HG02798 (cell line): ENCODE measurements around the gene CFAP43.
"Not testable (repeated sequence)": the region's sequence is repeated elsewhere in the genome, so short reads cannot be mapped to it uniquely, and the experiment has no call there.

ENCODE experiments used
- ATAC-seq: cut with Tn5 transposase; IDR thresholded peaks from one replicate; pipeline ENCODE4 v1.9.1; 2021; ENCODE audit warnings: mild to moderate bottlenecking; ENCODE audit not compliant: unreplicated experiment, poor library complexity

The CFAP43 gene

DNA sequence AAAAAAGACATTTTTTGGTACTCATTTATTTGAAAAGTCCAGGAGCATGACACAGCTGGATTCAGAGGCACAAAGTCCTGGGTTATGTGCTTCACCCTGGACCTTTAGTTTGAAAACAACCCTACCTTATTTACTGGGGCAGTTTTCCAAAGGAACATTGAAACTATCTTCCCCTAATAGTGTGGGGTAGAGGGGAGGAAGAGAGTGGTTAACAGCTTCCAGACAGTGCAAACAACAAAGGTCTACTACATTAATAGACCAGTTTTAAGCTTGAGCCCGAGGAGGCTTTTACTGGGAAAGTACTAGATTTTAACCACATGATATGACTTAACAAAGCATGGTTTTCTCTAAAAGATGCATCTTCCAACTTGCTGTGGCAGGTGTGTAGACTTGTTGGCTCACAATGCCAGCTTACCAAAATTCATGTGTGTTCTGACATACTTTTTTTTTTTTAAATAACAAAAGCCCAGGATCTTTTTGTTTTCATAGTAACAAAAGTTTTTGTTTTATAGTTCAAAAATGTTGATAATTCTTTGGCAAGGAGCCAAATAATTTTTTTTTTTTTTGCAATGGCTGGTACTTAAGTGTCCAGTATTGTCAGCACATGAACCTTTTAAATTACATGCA is 24.3 kb upstream of the CFAP43 start:
- ATAC-seq, result no peak

DNA sequence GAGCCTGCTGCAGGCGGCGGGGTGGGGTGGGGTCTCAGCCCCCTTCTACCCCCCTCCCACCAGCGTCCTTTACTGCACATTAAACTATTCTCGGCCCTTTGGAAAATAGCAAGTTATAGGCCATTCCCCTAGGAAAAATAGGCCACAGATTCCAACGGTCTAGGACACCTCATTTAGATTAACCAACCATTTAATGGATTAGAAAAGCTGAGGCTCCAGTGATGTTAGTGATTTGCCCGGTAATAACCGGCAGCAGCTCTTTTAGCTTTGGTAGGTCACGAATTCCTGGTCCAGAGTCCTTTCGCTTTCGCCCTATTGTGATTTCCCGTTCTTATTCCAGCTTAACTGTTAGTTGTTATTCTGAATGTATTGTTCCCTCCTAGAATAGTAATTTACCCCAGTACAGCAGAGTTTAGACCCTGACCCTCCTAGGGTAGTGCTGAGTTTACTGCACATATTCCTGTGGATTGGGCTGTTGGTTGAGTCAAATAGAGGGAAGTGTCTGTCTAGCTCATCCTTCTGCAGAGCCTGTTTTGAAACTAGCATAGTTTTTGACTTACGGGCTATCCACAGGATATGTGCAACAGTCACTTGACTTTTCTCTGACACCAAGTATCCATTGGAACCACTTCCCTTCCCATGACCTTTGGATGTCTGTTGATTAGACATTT is 23.3 kb upstream of the CFAP43 start:
- ATAC-seq, result peak; percentile 33

DNA sequence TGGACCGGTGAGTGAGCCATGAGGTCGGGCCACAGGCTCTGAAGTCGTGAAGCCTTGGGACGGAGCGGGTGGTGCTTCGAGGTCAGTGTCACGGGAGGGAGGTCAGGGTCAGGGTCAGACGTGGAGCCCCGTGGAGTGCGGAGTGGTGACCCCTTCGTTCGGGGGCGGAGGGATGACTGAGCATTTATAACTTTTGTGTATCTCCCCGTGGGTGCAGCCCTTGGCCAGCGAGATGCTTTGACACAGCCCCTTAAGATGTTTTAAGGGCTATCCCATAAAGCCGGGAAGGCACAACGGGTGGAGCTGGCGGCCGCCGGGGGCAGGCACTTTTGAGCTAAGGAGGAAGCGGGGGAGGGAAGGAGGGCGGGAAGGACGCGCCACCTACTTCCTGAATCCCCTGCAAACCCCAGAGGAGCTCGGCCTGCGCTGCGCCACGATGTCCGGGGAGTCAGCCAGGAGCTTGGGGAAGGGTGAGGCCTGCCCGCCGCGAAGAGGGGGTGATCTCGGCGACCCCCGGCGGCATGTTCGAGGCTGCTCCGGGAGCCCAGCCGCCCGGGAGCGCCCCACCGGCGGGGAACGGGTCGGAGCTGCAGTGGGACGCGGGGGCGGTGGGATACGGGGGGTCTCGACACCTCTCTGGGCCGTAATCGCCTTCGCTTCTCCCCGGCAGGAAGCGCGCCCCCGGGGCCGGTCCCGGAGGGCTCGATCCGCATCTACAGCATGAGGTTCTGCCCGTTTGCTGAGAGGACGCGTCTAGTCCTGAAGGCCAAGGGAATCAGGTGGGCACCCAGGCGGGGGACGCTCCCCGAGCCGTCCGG is 22.5 kb upstream of the CFAP43 start, which contains the start of gene GSTO1:
Gene GSTO1 (plus strand): TSS at position 400 of the 818 bp plus-strand sequence. CDS start 37 bp downstream, at position 437.
- ATAC-seq, result peak; percentile 78

DNA sequence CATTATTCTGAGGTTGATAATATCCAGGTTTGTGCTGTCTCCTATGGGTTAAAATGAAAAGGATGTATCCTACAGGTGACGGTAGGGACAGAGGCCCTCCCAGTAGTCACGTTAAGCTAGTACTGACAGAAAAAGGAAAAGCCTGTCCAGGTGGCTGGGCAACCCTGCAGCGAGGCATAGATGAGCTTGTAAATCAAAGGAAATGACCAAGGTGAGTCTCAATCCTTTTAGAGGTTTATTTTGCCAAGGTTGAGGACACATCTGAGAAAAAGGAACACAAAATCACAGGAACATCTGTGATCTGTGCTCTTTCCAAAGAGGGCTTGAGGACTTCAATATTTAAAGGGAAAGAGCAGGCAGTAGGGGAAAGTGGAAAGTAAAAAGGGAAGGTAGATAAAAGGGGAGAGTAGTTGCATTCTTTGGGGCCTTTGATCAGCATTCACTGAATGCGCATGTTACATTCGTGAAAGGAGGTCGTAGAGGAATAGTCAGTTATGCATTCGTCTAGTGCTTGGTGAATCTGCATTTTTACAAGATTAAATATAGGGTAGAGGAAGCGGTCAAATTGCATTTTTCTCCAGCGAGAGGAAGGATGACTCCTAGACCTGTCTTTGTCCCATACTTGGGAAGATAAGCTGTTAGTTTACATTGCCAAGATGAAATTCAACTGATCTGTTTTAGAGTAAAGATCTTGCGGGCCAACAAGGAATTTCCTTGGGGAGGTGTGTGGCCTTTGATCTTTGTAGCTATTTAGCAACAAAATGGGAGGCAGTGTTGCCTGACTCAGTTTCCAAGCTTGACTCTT is 21.6 kb upstream of the CFAP43 start:
- no peak for ATAC-seq

DNA sequence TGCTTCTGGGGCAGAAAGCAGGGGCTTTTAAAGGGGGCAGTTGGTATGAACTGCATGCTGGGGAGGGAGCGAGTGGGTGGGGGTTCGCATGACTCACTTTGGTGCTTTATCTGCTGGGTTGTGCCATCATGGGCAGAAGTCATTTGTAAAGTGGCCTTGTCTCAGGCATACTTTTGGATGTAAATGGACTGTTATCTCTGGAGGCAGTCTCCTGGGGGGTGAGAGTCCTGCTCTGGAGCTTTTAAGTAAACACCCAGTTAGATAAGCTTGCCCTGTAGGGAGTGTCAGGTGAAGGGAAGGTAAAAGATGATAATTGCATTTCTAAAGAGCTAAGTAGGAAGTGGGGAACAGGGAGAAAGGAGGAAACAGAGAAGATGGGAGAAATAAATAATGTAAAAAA is 20.9 kb upstream of the CFAP43 start:
- ATAC-seq, result no peak

DNA sequence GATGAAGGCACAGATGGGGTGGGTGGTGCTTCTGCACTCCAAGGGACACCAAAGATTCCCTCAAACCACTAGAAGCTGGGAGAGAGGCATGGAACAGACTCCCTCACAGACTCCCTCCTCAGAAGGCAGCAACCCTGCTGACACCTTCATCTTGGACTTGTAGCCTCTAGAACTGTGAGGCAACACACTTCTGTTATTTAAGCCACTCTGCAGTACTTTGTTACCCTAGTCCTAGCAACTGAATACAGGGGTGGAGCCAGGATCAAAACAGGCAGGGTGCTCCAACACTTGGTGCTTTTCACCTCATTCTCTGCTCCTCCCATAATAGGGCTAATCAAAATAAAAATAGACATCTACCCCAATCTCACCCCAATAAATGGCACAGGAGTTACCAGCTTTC is 20.2 kb upstream of the CFAP43 start:
- no peak for ATAC-seq

DNA sequence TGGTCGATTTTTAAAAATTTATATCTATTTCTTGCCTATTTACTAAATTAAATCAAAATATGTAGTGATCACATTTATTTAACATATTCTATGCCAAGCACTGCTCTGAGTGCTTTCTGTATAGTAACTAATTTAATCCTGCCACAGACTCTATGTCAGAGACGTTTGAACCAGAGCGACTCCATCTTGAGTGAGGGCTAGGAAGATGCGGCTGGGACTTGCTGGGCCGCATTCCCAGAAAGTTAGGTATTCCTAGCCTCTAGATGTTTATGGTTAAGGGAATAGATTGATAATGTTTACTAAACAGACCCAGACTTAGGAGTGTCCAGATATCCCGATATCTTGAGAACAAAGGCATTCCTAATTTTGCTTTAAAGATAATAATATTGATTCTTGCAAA is 19.3 kb upstream of the CFAP43 start:
- no peak for ATAC-seq

DNA sequence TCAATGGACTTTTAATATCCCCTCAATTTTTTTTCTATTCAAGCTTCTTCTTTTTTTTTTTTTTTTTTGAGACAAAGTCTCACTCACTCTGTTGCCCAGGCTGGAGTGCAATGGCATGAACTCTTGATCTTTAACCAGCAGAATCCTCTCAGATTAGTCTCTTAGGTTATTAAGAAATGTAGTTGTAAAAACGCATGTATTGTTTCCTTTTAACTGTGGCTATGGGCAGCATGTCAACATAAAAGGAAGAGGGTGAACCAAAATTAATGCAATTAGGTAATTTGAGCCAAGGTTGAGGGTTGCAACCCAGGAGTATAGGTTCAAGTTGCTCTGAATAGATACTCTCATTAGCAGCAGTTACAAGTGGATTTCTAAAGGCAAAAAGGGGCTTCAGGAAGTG is 18.2 kb upstream of the CFAP43 start:
- no peak for ATAC-seq

DNA sequence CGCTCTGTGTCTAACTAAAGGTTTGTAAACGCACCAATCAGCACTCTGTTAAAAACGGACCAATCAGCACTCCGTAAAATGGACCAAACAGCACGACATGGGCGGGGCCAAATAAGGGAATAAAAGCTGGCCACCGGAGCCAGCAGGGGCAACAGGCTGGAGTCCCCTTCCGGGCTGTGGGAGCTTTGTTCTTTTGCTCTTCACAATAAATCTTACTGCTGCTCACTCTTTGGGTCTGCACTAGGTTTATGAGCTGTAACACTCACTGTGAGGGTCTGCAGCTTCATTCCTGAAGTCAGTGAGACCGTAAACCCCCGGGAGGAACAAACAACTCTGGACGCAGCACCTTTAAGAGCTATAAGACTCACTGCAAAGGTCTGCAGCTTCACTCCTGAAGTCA is 16.8 kb upstream of the CFAP43 start:
- not testable (repeated sequence) for ATAC-seq

DNA sequence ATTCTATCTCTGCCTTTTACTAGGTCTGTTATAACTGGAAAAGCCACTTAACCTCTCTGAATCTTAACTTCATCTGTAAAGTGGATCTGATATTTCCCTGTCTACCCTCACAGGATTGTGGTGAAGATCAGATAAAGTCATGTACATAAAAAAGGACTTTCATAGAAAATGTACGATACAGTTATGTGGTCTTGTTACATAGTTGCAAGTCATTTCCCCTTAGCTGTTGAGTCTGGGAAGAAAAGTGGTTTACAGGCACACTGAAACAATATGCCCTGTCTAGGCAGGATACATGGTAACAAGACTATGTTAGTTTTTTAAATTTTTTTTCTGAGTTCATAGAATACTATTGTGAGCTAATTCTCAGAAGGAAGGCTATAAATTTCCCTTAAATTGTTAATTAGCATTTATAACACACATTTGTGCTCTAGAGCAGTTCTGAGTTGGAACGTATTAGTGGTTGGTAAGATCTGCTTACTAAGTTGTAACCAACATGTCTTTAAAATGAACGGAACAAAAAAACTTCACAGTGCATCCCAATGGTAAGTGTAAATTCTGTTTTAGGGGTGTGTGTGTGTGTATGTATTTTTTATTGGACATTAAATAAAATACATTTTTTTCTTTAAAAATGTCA is 15.5 kb upstream of the CFAP43 start:
- ATAC-seq, result no peak

DNA sequence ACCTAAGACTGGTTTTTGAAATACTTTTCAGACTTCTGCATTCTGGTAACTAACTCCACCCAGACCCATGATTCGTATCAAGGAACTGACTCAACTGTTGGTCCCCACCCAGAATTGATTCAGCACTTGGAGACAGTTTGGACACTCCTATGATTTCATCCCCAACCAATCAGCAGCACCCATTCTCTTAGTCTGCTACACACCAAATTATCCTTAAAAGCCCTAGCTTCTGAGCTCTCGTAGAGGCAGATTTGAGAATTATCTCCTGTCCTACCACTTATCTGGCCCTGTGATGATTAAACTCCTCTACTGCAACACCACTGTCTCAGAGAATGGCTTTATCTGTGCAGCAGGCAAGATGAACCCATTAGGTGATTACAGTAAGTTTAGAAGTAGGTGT is 14.8 kb upstream of the CFAP43 start:
- no peak for ATAC-seq

DNA sequence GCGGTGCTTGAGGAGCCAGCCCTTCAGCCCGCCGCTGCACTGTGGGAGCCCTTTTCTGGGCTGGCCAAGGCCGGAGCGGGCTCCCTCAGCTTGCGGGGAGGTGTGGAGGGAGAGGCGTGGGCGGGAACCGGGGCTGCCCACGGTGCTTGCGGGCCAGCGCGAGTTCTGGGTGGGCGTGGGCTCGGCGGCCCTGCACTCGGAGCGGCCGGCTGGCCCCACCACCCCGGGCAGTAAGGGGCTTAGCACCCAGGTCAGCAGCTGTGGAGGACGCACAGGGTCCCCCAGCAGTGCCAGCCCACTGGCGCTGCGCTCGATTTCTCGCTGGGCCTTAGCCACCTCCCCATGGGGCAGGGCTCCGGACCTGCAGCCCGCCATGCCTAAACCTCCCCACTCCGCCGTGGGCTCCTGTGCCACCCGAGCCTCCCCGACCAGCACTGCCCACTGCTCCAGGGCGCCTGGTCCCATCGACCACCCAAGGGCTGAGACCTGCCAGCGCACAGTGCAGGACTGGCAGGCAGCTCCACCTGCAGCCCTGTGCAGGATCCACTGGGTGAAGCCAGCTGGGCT is 13.0 kb upstream of the CFAP43 start:
- ATAC-seq, result no peak

DNA sequence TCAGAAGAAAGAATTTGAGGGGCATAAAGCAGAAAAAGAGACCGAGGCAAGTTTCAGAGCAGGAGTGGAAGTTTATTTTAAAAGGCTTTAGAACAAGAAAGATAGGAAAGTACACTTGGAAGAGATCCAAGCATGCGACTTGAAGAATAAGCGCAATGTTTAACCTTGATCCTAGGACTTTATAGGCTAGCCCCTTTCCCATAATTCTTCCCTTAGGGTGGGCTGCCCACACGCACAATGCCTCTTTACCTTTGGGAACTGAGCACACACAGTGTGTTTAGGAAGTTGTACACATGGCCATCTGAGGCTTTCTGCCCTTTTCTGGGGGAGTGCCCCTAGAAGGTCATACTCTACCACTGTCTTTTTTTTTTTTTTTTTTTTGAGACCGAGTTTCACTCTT is 11.3 kb upstream of the CFAP43 start:
- ATAC-seq, result no peak

DNA sequence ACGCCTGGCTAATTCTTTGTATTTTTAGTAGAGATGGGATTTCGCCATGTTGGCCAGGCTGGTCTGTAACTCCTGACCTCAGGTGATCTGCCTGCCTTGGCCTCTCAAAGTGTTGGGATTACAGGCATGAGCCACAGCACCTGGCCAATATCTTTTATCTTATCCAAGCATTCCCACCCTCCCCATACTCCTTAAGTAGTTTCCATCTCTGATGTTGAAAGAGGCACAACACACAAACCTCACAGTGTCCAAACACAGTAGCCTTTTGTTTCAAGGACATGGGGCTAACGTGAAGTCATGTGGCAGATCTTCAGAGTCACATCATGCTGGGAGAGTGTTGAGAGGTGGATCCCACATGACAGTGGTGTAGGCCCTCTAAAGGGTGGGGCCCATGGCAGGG is 10.8 kb upstream of the CFAP43 start:
- not testable (repeated sequence) for ATAC-seq

DNA sequence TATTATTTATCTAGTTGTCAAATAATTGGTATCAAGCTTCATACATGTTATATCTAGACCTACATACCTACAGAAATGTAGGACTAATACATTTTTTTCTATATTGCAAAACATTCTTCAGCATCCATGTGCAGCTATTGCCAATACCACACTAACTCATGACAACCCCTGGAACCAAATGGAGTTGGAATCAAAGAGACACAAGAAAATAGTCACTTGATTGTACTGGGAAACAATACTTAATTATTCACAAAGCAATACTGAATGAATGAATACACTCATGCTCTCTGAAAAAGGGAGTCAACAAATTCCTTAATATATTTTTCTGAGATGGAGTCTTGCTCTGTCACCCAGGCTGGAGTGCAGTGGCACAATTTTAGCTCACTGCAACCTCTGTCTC is 10.4 kb upstream of the CFAP43 start:
- no peak for ATAC-seq

DNA sequence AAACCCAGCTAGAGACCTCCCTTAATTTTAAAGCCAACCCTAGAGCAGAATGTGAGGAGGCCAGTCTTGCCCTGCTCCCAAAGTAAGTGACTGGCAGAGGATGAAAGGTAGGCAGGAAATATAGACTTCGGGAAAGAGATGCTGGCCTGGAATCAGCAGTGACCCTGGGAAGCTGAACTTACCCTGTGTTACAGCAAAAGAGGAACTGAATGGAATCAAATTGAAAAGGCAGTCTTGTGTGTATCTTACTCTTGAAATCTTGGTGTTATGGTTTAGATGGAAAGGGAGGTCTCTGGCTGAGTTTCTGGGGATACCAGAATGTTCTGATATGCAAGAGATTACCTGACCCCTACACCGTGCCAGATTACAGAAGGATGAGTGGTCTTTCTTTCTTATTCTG is 7.9 kb upstream of the CFAP43 start:
- ATAC-seq, result no peak

DNA sequence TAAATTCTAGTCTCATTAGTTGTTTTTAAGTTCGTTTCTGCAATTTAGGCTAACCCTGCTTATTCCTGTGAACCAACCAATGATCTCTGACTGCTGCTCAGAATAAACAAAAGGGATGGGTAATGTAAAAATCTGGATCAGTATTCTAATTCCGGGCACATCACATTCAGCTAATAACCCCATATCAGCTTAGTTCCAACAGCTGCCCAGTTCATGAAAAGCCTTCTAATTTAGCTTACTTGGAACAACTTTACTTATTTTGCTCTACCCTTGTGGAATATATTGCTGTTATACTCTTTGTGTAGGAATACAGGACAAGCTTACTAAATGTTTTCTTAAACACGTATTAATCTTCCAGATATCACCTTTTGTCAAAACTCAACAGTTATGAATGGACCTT is 3.6 kb upstream of the CFAP43 start:
- no peak for ATAC-seq

DNA sequence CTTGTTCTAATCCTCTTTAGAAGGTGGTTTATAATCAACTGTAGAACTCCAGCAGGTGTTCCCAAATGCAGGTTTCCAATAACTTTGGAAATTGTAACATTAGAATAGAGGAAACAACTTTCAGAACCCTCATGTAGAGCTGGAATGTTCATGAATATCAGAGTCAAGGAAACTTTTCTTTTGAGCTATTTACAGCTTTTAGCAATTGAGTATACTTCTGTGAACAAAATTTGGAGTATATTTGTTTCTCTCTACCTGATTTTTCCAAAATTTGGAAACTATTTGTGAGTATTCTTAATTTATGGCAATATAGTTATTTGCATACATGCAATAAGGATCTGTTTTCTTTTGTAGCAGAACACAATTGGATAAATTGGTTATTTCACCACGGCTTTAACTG is 2.8 kb upstream of the CFAP43 start:
- ATAC-seq, result no peak

DNA sequence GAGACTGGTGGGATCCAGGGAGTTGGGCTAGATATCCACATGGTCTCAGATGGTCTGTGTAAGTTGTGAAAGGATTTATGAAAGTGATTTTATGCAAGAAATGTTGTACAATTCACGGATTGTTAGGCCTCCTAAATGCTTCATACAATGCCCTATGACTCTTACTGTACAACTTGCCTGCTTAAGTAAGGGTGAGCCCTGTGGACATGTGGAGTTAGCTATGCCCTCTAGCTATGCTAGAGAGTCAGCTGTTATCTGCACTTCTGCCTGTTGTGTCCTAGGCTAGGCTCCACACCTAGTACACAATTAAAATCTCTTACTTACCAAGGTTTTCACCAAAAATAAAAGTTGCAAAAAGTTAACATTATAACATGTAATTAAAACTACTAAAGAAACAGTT is 1.7 kb upstream of the CFAP43 start:
- ATAC-seq, result no peak

DNA sequence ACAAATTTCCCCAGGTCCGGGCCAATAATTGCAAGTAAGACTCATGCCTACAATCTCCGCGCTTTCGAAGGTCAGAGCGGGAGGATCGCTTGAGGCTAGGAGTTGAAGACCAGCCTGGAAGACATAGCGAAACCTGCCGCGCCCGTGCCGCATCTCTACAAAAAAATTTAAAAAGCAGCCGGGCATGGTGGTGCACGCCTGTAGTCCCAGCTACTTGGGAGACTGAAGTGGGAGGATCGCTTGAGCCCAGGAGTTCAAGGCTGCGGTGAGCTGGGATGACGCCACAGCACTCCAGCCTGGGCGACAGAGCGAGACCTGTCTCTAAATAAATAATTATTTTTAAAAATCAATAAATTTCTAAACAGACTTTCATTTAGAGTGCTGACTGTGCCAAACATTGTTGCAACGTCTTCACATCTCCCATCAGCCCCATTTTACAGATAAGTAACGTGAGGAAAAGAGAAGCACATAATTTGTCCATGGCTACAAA is 494 bp upstream of the CFAP43 start:
- ATAC-seq, result peak; percentile 17
